Neuronal stem cell (in vitro differentiated cells): Measurements from ENCODE around the gene SYVN1.
A peak's percentile ranks its signal among the peaks of the same experiment; 100 is the strongest.

Experiments used
- DNase-seq: peaks from one replicate; pipeline ENCODE4 v3.0.0-alpha.2; 2013; ENCODE audit warnings: low spot score
- H2AFZ ChIP-seq: one replicate; pipeline ENCODE4 v1.6.1; 2013; ENCODE audit warnings: mild to moderate bottlenecking, low read length, inconsistent platforms
- H2AK5ac ChIP-seq: 2 replicates; pipeline ENCODE4 v1.6.1; 2013; ENCODE audit warnings: low read depth, mild to moderate bottlenecking, inconsistent platforms, low read length, moderate library complexity, mixed read lengths
- H2BK120ac ChIP-seq: 2 replicates; pipeline ENCODE4 v1.6.1; 2013; ENCODE audit warnings: low read depth, mild to moderate bottlenecking, inconsistent platforms, low read length, moderate library complexity, mixed read lengths
- H2BK12ac ChIP-seq: one replicate; pipeline ENCODE4 v1.6.1; 2013; ENCODE audit warnings: low read length, inconsistent platforms
- H2BK15ac ChIP-seq: 2 replicates; pipeline ENCODE4 v1.6.1; 2013; ENCODE audit warnings: mild to moderate bottlenecking, low read length, inconsistent platforms, mixed read lengths
- H2BK5ac ChIP-seq: one replicate; pipeline ENCODE4 v1.6.1; 2013; ENCODE audit warnings: inconsistent platforms, mild to moderate bottlenecking, low read length, moderate library complexity
- H3K14ac ChIP-seq: one replicate; pipeline ENCODE4 v1.6.1; 2013; ENCODE audit warnings: low read length, inconsistent platforms
- H3K18ac ChIP-seq: 2 replicates; pipeline ENCODE4 v1.6.1; 2013; ENCODE audit warnings: low read length, inconsistent platforms
- H3K23ac ChIP-seq: 2 replicates; pipeline ENCODE4 v1.6.1; 2013; ENCODE audit warnings: low read depth, mild to moderate bottlenecking, mixed read lengths, low read length, inconsistent platforms; ENCODE audit not compliant: poor library complexity
- H3K27ac ChIP-seq: replicated peaks from 3 replicates; pipeline ENCODE4 v1.5.1; 2013; ENCODE audit warnings: low read length, inconsistent platforms
- H3K27me3 ChIP-seq, 3 experiments: 2 replicates each; pipeline ENCODE4 v1.6.1; 2013; ENCODE audit warnings: low read length in 3 of 3, mild to moderate bottlenecking in 2 of 3, inconsistent platforms in 1 of 3, low read depth in 1 of 3, mixed read lengths in 1 of 3, moderate library complexity in 1 of 3; ENCODE audit not compliant: control insufficient read depth in 3 of 3, insufficient read depth in 3 of 3
- H3K36me3 ChIP-seq, 2 donors: replicated peaks in 1 of 2; 2 replicates each; pipeline ENCODE4 v1.6.1; 2013; ENCODE audit warnings: low read length in 2 of 2; ENCODE audit not compliant: control insufficient read depth in 2 of 2, insufficient read depth in 2 of 2
- H3K4ac ChIP-seq: 2 replicates; pipeline ENCODE4 v1.6.1; 2013; ENCODE audit warnings: inconsistent platforms, mild to moderate bottlenecking, low read length, moderate library complexity
- H3K4me1 ChIP-seq, 2 donors: 1 replicate in 1 of 2; 2 replicates in 1 of 2; pipeline ENCODE4 v1.6.1; 2013; ENCODE audit warnings: low read length in 2 of 2, low read depth in 1 of 2; ENCODE audit not compliant: control insufficient read depth in 2 of 2, insufficient read depth in 1 of 2
- H3K4me2 ChIP-seq: one replicate; pipeline ENCODE4 v1.6.1; 2013; ENCODE audit warnings: mild to moderate bottlenecking, low read length, inconsistent platforms; ENCODE audit not compliant: insufficient read depth, poor library complexity, severe bottlenecking
- H3K4me3 ChIP-seq, 2 donors: 2 replicates each; pipeline ENCODE4 v1.5.1; 2013; ENCODE audit warnings: low read length in 2 of 2, mild to moderate bottlenecking in 2 of 2, inconsistent platforms in 1 of 2, moderate library complexity in 1 of 2
- H3K79me1 ChIP-seq: one replicate; pipeline ENCODE4 v1.6.1; 2013; ENCODE audit warnings: low read depth, mild to moderate bottlenecking, inconsistent platforms, low read length, moderate library complexity
- H3K9ac ChIP-seq: one replicate; pipeline ENCODE4 v1.6.1; 2013; ENCODE audit warnings: mild to moderate bottlenecking, low read depth, low read length, inconsistent platforms; ENCODE audit not compliant: poor library complexity
- H3K9me3 ChIP-seq, 2 donors: replicated peaks in 1 of 2; 2 replicates each; pipeline versions ENCODE3 to v1.6.1; 2013; ENCODE audit warnings: low read length in 2 of 2, mild to moderate bottlenecking in 2 of 2, inconsistent platforms in 1 of 2, low read depth in 1 of 2, mixed read lengths in 1 of 2, moderate library complexity in 1 of 2; ENCODE audit not compliant: control insufficient read depth in 2 of 2, insufficient read depth in 1 of 2
- H4K8ac ChIP-seq: one replicate; pipeline ENCODE4 v1.6.1; 2013; ENCODE audit warnings: low read depth, mild to moderate bottlenecking, inconsistent platforms, low read length, moderate library complexity
- H4K91ac ChIP-seq: one replicate; pipeline ENCODE4 v1.6.1; 2013; ENCODE audit warnings: low read length, low read depth, mild to moderate bottlenecking, inconsistent platforms; ENCODE audit not compliant: poor library complexity
- WGBS, 2 donors: extraction: QIAGEN DNeasy Blood & Tissue Kit; methylation state at CpG; one replicate each; pipeline ENCODE4 v1.1.7; 2013; ENCODE audit warnings: missing lambda C conversion rate in 2 of 2, mixed read lengths in 1 of 2; ENCODE audit not compliant: insufficient read length in 2 of 2, insufficient replicate concordance in 1 of 2; ENCODE audit errors: extremely low coverage in 2 of 2; 5-methylcytosine and 5-hydroxymethylcytosine counted together

The SYVN1 gene

DNA sequence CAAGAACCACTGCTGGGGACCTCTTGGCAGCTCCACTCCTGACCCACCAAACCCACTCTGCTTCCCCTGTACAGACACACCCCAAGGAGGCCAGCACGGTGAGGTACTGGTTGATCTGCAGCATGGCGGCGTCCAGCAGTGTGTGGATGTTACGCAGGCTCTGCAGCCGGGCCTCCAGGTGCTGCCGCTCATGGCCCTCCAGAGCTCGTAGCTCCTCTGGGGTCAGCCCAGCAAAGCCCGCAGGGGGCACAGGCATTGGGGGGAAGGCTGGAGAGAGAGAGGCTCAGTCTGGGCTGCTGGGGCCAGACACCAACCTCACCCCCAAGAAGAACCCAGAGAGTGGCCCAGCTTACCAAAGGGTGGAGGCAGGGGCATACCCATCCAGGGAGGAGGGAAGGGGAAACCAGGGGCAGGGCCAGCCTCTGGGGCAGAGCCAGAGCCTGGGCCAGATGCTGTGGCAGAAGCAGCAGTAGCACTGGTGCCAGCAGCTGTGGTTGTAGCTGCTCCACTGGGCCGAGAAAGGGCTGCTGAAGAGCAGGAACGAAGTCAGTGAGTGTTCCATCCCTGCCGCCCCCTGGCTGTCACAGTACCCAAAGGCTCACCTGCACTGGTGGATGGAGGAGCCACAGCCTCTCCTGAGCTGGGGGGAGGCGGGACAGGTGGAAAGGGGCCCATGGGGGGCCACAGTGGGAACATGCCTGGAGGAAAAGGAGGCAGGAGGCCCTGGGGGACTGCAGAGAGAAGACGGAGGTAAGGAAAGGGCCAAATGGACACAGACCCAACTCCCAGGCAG lies 4.5 kb downstream of the SYVN1 start:
- no peaks in the 10 kb centered on the region for H3K27me3 ChIP-seq
- no peak overlapping the region for H4K91ac ChIP-seq
- DNase-seq: no peak
- H3K9ac ChIP-seq: no peak overlapping the region
- H3K14ac ChIP-seq: no peak overlapping the region
- H2AFZ ChIP-seq: no peak overlapping the region
- H3K4me1 ChIP-seq: peaks cover 6 to 9% of the 10 kb centered on the region in 2 donors
- peak overlapping the region; percentile 39 for H3K18ac ChIP-seq
- peak overlapping the region; percentile 47 for H3K23ac ChIP-seq
- H2BK5ac ChIP-seq: no peak overlapping the region
- no peak overlapping the region for H2BK12ac ChIP-seq
- peak overlapping the region; percentile 77 for H4K8ac ChIP-seq
- H3K27ac ChIP-seq: no peak overlapping the region
- no peak overlapping the region for H2BK15ac ChIP-seq
- peaks cover 69 to 78% of the 10 kb centered on the region in 2 donors for H3K36me3 ChIP-seq
- H3K79me1 ChIP-seq: peaks cover 18% of the 10 kb centered on the region
- H2AK5ac ChIP-seq: no peak overlapping the region
- no CpG with 5 or more reads among the region's 13 CpGs for WGBS, 2 donors
- H3K4ac ChIP-seq: no peak overlapping the region
- H2BK120ac ChIP-seq: no peak overlapping the region
- no peak overlapping the region for H3K4me2 ChIP-seq
- H3K4me3 ChIP-seq: no peak overlapping the region
- no peaks in the 10 kb centered on the region for H3K9me3 ChIP-seq

DNA sequence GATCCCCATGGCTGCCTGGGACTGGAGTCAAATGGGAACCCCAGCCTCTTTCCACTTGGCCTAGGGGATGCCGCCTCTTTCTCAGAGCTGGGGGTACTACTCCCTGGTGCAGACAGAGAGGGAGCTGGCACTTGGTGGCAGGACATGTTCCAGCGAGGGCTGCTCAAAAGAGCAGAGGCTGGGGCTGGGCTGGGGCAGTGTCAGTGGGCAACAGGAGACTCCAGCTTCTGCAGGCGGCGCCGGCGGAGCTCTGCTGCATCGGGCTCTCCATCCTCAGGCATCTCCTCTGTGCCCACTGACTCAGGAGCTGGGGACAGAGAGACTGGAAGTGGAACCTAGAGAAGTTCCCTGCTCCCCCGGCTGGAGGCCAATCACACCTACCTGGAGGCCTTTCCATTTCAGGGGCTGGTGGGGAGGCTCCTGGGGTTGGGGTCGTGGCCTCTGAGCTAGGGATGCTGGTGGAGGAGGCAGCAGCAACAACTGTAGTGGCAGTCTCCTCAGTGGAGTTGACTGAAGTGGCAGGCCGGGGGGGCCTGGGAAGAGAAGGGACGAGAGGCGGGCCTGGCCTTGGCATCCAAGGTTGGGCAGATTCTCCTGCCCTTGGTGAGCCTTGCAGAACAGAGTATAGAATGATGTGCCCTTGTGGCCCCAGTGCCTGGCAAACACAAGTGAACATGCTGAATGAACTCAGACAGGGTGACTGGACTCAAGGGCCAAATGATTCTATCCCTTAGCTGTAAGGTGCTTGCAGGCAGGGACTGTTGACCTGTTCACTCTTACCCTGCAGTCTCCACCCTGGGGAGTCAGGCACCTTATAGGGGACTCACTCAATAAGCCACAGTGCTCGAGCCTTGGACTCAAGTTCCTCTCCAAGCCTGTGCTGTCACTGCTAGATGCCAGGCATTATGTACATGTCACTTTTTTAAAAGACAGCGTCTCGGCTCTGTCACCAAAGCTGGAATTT lies 5.9 kb downstream of the SYVN1 start:
- Histone ChIP-seq H3K9me3 (no peaks in the 10 kb centered on the region), H3K4me2 (no peak overlapping the region), H3K4me3 (no peak overlapping the region), H2BK120ac (no peak overlapping the region), H3K23ac (no peak overlapping the region), H3K9ac (no peak overlapping the region), H4K91ac (no peak overlapping the region), H2AK5ac (no peak overlapping the region), H3K14ac (no peak overlapping the region), H3K27me3 (no peaks in the 10 kb centered on the region), H3K79me1 (peaks cover 14% of the 10 kb centered on the region), H2BK12ac (no peak overlapping the region), H3K4ac (no peak overlapping the region), H3K4me1 (peaks cover 5 to 6% of the 10 kb centered on the region in 2 donors), H2BK15ac (no peak overlapping the region), H2BK5ac (no peak overlapping the region), H4K8ac (no peak overlapping the region), H3K36me3 (peaks cover 71 to 91% of the 10 kb centered on the region in 2 donors), H3K18ac (no peak overlapping the region), H3K27ac (no peak overlapping the region), H2AFZ (no peak overlapping the region)
- no peak for DNase-seq
- WGBS, 2 donors: no CpG with 5 or more reads among the region's 15 CpGs

DNA sequence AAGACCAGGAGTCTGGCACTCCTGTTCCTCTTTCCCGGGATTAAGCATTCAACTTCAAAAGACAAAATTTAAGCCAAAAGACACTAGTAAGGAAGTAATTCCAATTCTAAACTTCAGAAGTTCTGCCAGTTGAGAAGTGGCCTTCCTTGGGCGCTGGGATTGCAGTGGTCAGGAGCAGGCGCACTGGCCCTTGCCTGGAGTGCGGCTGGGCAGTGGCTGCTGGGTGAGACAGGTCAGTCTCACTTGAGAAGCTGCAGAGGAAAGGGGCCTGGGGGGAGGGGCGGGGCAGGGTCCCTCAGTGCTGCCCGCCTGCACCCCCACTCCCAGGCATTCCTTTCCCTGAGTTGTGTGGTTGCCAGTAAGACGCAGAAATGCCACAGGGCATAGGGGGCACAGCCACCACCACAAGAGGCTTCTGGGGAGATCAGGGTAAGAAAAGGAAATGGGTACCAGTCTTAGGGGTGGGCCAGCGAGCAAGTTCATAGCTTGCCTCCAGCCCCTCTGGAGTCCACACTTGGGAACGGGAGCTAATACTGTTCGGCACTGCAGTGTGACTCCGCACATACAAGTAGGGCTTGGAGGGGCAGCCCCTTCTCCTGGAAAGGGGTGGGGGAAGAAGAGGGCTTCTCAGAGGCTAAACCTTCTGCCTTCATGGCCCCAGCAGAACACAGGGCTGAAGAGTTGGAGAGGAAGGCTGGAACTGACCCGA lies 6.7 kb downstream of the SYVN1 start:
- Histone ChIP-seq H3K79me1 (peaks cover 7% of the 10 kb centered on the region), H2AFZ (no peak overlapping the region), H4K91ac (no peak overlapping the region), H3K9ac (no peak overlapping the region), H2BK5ac (no peak overlapping the region), H3K27ac (no peak overlapping the region), H3K18ac (no peak overlapping the region), H3K23ac (no peak overlapping the region), H2AK5ac (no peak overlapping the region), H3K4ac (no peak overlapping the region), H3K4me1 (peaks cover 0 to 5% of the 10 kb centered on the region in 2 donors), H2BK12ac (no peak overlapping the region), H3K9me3 (no peaks in the 10 kb centered on the region), H3K4me3 (no peak overlapping the region), H3K27me3 (no peaks in the 10 kb centered on the region), H3K14ac (no peak overlapping the region), H2BK15ac (no peak overlapping the region), H3K36me3 (peaks cover 67 to 89% of the 10 kb centered on the region in 2 donors), H3K4me2 (no peak overlapping the region), H2BK120ac (no peak overlapping the region), H4K8ac (no peak overlapping the region)
- DNase-seq: no peak
- WGBS, 2 donors: no CpG with 5 or more reads among the region's 12 CpGs
